Cardiac fibroblast (primary cell): Measurements from ENCODE around the gene ELOVL2.

Experiments used
- DNase-seq, 2 donors: peaks; one replicate each; pipeline versions ENCODE4 v3.0.0 to v3.0.0-alpha.2; 2010; ENCODE audit warnings: low read depth in 2 of 2
- H3K4me3 ChIP-seq, 2 donors: replicated peaks in 1 of 2; 1 replicate in 1 of 2; 2 replicates in 1 of 2; pipeline ENCODE4 v1.5.1; 2011; ENCODE audit warnings: low read depth in 2 of 2, low read length in 2 of 2, mild to moderate bottlenecking in 2 of 2, moderate library complexity in 1 of 2
- CTCF ChIP-seq: IDR thresholded peaks from one replicate; pipeline ENCODE4 v1.5.1; 2011; ENCODE audit warnings: low read depth, mild to moderate bottlenecking, low read length, inconsistent platforms

The ELOVL2 gene

GRCh38 chr6:10977231-10977968, 66.7 kb downstream of the ELOVL2 start:
- no peak for TF ChIP-seq CTCF
- DNase-seq, result no peak
- H3K4me3 ChIP-seq, result no peak overlapping the region

GRCh38 chr6:10976571-10976970, 67.5 kb downstream of the ELOVL2 start:
- H3K4me3 ChIP-seq, result no peak overlapping the region
- no peak for TF ChIP-seq CTCF
- DNase-seq, result no peak

- TF ChIP-seq CTCF, result no peak
- H3K4me3 ChIP-seq, result no peak overlapping the region
- no peak for DNase-seq
Measured at GRCh38 chr6:10972196-10972595, 71.9 kb downstream of the ELOVL2 start.

GRCh38 chr6:10970731-10971130, 73.4 kb downstream of the ELOVL2 start:
- no peak for DNase-seq
- no peak overlapping the region for H3K4me3 ChIP-seq
- no peak for TF ChIP-seq CTCF

GRCh38 chr6:10968776-10969175, 75.3 kb downstream of the ELOVL2 start:
- H3K4me3 ChIP-seq, result no peak overlapping the region
- peak; percentile 53 to 70 for DNase-seq
- no peak for TF ChIP-seq CTCF

- DNase-seq, result no peak
- no peak overlapping the region for H3K4me3 ChIP-seq
- no peak for TF ChIP-seq CTCF
Measured at GRCh38 chr6:10964684-10965083, 79.4 kb downstream of the ELOVL2 start.

GRCh38 chr6:10963113-10963512, 81.0 kb downstream of the ELOVL2 start:
- DNase-seq, result no peak
- no peak overlapping the region for H3K4me3 ChIP-seq
- no peak for TF ChIP-seq CTCF
